ENCODE results near the gene SURF2.

The SURF2 gene

GRCh38 chr9:133339641-133340040 is 16.7 kb upstream of the SURF2 start:
- DNase-seq: no peak

GRCh38 chr9:133340256-133340655 is 16.1 kb upstream of the SURF2 start:
- no peak for DNase-seq

GRCh38 chr9:133340916-133341315 is 15.4 kb upstream of the SURF2 start:
- DNase-seq: no peak

- DNase-seq: no peak
Measured at GRCh38 chr9:133341369-133342068, 14.8 kb upstream of the SURF2 start.

GRCh38 chr9:133342069-133342406 is 14.3 kb upstream of the SURF2 start:
- DNase-seq: no peak

- DNase-seq: no peak
Measured at GRCh38 chr9:133342570-133342969, 13.8 kb upstream of the SURF2 start.

GRCh38 chr9:133344071-133344470 is 12.3 kb upstream of the SURF2 start:
- no peak for DNase-seq

- no peak for DNase-seq
Measured at GRCh38 chr9:133344979-133345378, 11.4 kb upstream of the SURF2 start.

- DNase-seq: no peak
Measured at GRCh38 chr9:133345596-133345995, 10.8 kb upstream of the SURF2 start.

GRCh38 chr9:133346021-133346785 is 10.1 kb upstream of the SURF2 start:
- no peak for DNase-seq

- DNase-seq: peak; percentile 63
Measured at GRCh38 chr9:133347515-133347984, 8.8 kb upstream of the SURF2 start.

- DNase-seq: peak; percentile 95
Measured at GRCh38 chr9:133347985-133348717, 8.2 kb upstream of the SURF2 start, which contains the start of the genes MED22 and RPL7A. MED22 (minus strand) TSS chr9:133348131; CDS start chr9:133346662, 1,469 bp downstream. RPL7A (plus strand) TSS chr9:133348218; CDS start chr9:133348244, 26 bp downstream.

GRCh38 chr9:133348718-133349573 is 7.4 kb upstream of the SURF2 start:
- DNase-seq: no peak

GRCh38 chr9:133349965-133350616 is 6.3 kb upstream of the SURF2 start:
- DNase-seq: peak; percentile 57

GRCh38 chr9:133351526-133351907 is 4.8 kb upstream of the SURF2 start:
- no peak for DNase-seq

GRCh38 chr9:133351908-133352634 is 4.3 kb upstream of the SURF2 start:
- DNase-seq: peak; percentile 77

- no peak for DNase-seq
Measured at GRCh38 chr9:133352635-133353340, 3.6 kb upstream of the SURF2 start.

- DNase-seq: no peak
Measured at GRCh38 chr9:133353548-133353947, 2.8 kb upstream of the SURF2 start.

GRCh38 chr9:133354766-133355165 is 1.6 kb upstream of the SURF2 start:
- no peak for DNase-seq

- no peak for DNase-seq
Measured at GRCh38 chr9:133355881-133356357, 431 bp upstream of the SURF2 start.
